ENCODE results near the gene GRM4. TPM values are rescaled to one million over a fixed set of nuclear protein-coding genes. Genes with fewer than 3 reads are reported as not detected.

The GRM4 gene
- total and polyA plus RNA-seq, 10 of the 15 experiments (the other 5 are each of a cell fraction or from before 2014, with no cell fraction given) = 0.01 to 0.31 (median 0.05) TPM; not detected in 2

DNA sequence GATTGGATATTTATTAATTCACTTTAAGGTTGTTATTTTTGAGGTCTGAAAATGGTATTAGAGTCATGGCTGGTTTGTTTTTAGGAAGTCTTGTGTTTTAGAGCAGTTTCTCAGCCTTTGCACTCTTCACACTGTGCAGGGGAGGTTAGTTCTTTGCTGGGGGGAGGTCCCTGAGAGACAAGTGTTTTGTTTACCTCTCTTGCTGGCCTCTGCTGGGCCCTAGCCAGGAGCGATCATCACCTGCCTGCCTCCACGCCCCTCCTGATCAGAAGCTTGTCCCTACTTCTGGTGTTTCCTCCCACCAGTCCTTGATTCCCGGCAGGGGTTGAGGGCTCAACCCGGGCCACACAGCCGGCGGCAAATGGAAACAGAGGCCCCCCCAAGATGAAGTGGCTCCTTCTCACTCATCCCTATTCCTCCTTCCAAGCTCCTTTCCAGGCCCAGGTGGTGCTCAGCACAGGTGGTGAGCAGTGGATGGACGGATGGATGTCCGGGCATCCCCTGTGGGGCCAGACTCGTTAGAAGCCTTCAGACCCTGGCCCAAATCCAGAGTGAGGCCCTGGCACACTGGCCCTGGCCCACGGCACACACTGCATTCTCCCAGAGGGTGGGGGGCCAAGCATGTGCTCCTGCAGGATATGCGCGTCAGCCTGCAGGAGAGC, 51.3 kb downstream of the GRM4 start (continued):
- TF ChIP-seq, protein P1, sequence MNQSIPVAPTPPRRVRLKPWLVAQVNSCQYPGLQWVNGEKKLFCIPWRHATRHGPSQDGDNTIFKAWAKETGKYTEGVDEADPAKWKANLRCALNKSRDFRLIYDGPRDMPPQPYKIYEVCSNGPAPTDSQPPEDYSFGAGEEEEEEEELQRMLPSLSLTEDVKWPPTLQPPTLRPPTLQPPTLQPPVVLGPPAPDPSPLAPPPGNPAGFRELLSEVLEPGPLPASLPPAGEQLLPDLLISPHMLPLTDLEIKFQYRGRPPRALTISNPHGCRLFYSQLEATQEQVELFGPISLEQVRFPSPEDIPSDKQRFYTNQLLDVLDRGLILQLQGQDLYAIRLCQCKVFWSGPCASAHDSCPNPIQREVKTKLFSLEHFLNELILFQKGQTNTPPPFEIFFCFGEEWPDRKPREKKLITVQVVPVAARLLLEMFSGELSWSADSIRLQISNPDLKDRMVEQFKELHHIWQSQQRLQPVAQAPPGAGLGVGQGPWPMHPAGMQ (IDR thresholded peaks at IDR 0.05; ENCODE audit: borderline replicate concordance) = no peak
- TF ChIP-seq, protein P2, sequence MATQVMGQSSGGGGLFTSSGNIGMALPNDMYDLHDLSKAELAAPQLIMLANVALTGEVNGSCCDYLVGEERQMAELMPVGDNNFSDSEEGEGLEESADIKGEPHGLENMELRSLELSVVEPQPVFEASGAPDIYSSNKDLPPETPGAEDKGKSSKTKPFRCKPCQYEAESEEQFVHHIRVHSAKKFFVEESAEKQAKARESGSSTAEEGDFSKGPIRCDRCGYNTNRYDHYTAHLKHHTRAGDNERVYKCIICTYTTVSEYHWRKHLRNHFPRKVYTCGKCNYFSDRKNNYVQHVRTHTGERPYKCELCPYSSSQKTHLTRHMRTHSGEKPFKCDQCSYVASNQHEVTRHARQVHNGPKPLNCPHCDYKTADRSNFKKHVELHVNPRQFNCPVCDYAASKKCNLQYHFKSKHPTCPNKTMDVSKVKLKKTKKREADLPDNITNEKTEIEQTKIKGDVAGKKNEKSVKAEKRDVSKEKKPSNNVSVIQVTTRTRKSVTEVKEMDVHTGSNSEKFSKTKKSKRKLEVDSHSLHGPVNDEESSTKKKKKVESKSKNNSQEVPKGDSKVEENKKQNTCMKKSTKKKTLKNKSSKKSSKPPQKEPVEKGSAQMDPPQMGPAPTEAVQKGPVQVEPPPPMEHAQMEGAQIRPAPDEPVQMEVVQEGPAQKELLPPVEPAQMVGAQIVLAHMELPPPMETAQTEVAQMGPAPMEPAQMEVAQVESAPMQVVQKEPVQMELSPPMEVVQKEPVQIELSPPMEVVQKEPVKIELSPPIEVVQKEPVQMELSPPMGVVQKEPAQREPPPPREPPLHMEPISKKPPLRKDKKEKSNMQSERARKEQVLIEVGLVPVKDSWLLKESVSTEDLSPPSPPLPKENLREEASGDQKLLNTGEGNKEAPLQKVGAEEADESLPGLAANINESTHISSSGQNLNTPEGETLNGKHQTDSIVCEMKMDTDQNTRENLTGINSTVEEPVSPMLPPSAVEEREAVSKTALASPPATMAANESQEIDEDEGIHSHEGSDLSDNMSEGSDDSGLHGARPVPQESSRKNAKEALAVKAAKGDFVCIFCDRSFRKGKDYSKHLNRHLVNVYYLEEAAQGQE (IDR thresholded peaks at IDR 0.05; ENCODE audit: low read depth, low read length) = no peak
- no peak for TF ChIP-seq WRNIP1 (IDR thresholded peaks at IDR 0.05; ENCODE audit: borderline replicate concordance, low read depth, low read length)
- TF ChIP-seq, protein P3, sequence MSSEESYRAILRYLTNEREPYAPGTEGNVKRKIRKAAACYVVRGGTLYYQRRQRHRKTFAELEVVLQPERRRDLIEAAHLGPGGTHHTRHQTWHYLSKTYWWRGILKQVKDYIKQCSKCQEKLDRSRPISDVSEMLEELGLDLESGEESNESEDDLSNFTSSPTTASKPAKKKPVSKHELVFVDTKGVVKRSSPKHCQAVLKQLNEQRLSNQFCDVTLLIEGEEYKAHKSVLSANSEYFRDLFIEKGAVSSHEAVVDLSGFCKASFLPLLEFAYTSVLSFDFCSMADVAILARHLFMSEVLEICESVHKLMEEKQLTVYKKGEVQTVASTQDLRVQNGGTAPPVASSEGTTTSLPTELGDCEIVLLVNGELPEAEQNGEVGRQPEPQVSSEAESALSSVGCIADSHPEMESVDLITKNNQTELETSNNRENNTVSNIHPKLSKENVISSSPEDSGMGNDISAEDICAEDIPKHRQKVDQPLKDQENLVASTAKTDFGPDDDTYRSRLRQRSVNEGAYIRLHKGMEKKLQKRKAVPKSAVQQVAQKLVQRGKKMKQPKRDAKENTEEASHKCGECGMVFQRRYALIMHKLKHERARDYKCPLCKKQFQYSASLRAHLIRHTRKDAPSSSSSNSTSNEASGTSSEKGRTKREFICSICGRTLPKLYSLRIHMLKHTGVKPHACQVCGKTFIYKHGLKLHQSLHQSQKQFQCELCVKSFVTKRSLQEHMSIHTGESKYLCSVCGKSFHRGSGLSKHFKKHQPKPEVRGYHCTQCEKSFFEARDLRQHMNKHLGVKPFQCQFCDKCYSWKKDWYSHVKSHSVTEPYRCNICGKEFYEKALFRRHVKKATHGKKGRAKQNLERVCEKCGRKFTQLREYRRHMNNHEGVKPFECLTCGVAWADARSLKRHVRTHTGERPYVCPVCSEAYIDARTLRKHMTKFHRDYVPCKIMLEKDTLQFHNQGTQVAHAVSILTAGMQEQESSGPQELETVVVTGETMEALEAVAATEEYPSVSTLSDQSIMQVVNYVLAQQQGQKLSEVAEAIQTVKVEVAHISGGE (CRISPR knock-in tag; IDR thresholded peaks at IDR 0.05) = no peak

All from GM12878 (cell line).